IMR-90 (cell line): ENCODE results near the gene CYFIP1. TPM values are rescaled to one million over a fixed set of nuclear protein-coding genes. Genes with fewer than 3 reads are reported as not detected.

ENCODE experiments used
- ATAC-seq: fragments of 200-7000 bp; cut with Tn5 transposase; 2 replicates; pipeline ENCODE4 v1.9.1; 2020; ENCODE audit warnings: low read depth, mild to moderate bottlenecking, moderate library complexity
- BruUV-seq: library from RNA; stranded (reverse); fragments of 400-500 nt; replicated peaks from 2 replicates; lab custom pipeline; 2021; lab: Mats Ljungman, UMichigan
- CTCF ChIA-PET: fragments of 300-600 bp; formaldehyde crosslinking; extraction: SDS; loops from one replicate; lab custom pipeline; 2021; ENCODE audit warnings: antibody characterized with exemption; lab: Yijun Ruan, JAX
- POLR2A ChIA-PET: fragments of 300-600 bp; sonication (Branson Sonifier 250); formaldehyde crosslinking; loops from one replicate; lab custom pipeline; 2022; ENCODE audit warnings: antibody characterized with exemption; ENCODE audit not compliant: unreplicated experiment; lab: Charles Lee
- DNase-seq: peaks from one replicate; pipeline ENCODE4 v3.0.0; 2013
- H2AFZ ChIP-seq: replicated peaks from 2 replicates; pipeline ENCODE3; 2013; ENCODE audit warnings: low read length, mild to moderate bottlenecking; ENCODE audit not compliant: poor library complexity
- H2AK5ac ChIP-seq: 2 replicates; pipeline ENCODE4 v1.6.1; 2013; ENCODE audit warnings: low read depth, low read length, inconsistent platforms
- H2AK9ac ChIP-seq: replicated peaks from 2 replicates; pipeline ENCODE3; 2013; ENCODE audit warnings: mild to moderate bottlenecking, low read depth, low read length, moderate library complexity; ENCODE audit not compliant: poor library complexity
- H2BK120ac ChIP-seq: 2 replicates; pipeline ENCODE4 v1.6.1; 2013; ENCODE audit warnings: low read depth, low read length, inconsistent platforms
- H2BK15ac ChIP-seq: 3 replicates; pipeline ENCODE4 v1.6.1; 2013; ENCODE audit warnings: low read depth, low read length, inconsistent platforms
- H2BK20ac ChIP-seq: 2 replicates; pipeline ENCODE4 v1.6.1; 2013; ENCODE audit warnings: low read depth, mild to moderate bottlenecking, inconsistent platforms, low read length, moderate library complexity
- H2BK5ac ChIP-seq: 2 replicates; pipeline ENCODE4 v1.6.1; 2013; ENCODE audit warnings: mild to moderate bottlenecking, low read depth, low read length, inconsistent platforms; ENCODE audit not compliant: poor library complexity, severe bottlenecking
- H3K14ac ChIP-seq: replicated peaks from 2 replicates; pipeline ENCODE4 v1.6.1; 2013; ENCODE audit warnings: low read depth, low read length, inconsistent platforms
- H3K18ac ChIP-seq: 2 replicates; pipeline ENCODE4 v1.6.1; 2013; ENCODE audit warnings: low read depth, low read length, control low read depth
- H3K23ac ChIP-seq: 2 replicates; pipeline ENCODE4 v1.6.1; 2013; ENCODE audit warnings: low read depth, low read length, inconsistent platforms
- H3K27ac ChIP-seq: 2 replicates; pipeline ENCODE4 v1.5.1; 2013; ENCODE audit warnings: mild to moderate bottlenecking, control low read depth, low read length; ENCODE audit not compliant: insufficient read depth
- H3K27me3 ChIP-seq: 2 replicates; pipeline ENCODE4 v1.6.1; 2013; ENCODE audit warnings: low read length; ENCODE audit not compliant: control insufficient read depth, insufficient read depth
- H3K36me3 ChIP-seq: 2 replicates; pipeline ENCODE4 v1.6.1; 2013; ENCODE audit warnings: low read length, mixed read lengths; ENCODE audit not compliant: control insufficient read depth, insufficient read depth
- H3K4ac ChIP-seq: 2 replicates; pipeline ENCODE4 v1.6.1; 2013; ENCODE audit warnings: low read depth, low read length, inconsistent platforms
- H3K4me1 ChIP-seq: 2 replicates; pipeline ENCODE4 v1.6.1; 2013; ENCODE audit warnings: low read length, mixed read lengths; ENCODE audit not compliant: control insufficient read depth, insufficient read depth
- H3K4me2 ChIP-seq: 2 replicates; pipeline ENCODE4 v1.6.1; 2013; ENCODE audit warnings: low read depth, mild to moderate bottlenecking, control low read depth, low read length, moderate library complexity
- H3K4me3 ChIP-seq: 2 replicates; pipeline ENCODE4 v1.5.1; 2013; ENCODE audit warnings: low read depth, mild to moderate bottlenecking, control low read depth, low read length, moderate library complexity; ENCODE audit not compliant: insufficient read depth
- H3K56ac ChIP-seq: 2 replicates; pipeline ENCODE4 v1.6.1; 2013; ENCODE audit warnings: low read length, inconsistent platforms; ENCODE audit not compliant: insufficient read depth; ENCODE audit errors: extremely low read depth
- H3K79me1 ChIP-seq, 2 experiments: 2 replicates each; pipeline ENCODE4 v1.6.1; 2013; ENCODE audit warnings: low read length in 2 of 2, inconsistent platforms in 1 of 2, low read depth in 1 of 2
- H3K9ac ChIP-seq: 2 replicates; pipeline ENCODE4 v1.6.1; 2013; ENCODE audit warnings: low read depth, low read length, control low read depth
- H3K9me1 ChIP-seq: 2 replicates; pipeline ENCODE4 v1.6.1; 2013; ENCODE audit warnings: low read length, inconsistent platforms; ENCODE audit not compliant: insufficient read depth
- H3K9me3 ChIP-seq: 2 replicates; pipeline ENCODE4 v1.6.1; 2013; ENCODE audit warnings: low read length; ENCODE audit not compliant: control insufficient read depth, insufficient read depth
- H4K20me1 ChIP-seq: 2 replicates; pipeline ENCODE4 v1.6.1; 2013; ENCODE audit warnings: low read length, inconsistent platforms; ENCODE audit not compliant: insufficient read depth
- H4K5ac ChIP-seq: 2 replicates; pipeline ENCODE4 v1.6.1; 2013; ENCODE audit warnings: mild to moderate bottlenecking, low read depth, low read length, control low read depth
- H4K8ac ChIP-seq, 2 experiments: 2 replicates each; pipeline ENCODE4 v1.6.1; 2013; ENCODE audit warnings: low read depth in 2 of 2, low read length in 2 of 2, control low read depth in 1 of 2, inconsistent platforms in 1 of 2
- H4K91ac ChIP-seq: 2 replicates; pipeline ENCODE4 v1.6.1; 2013; ENCODE audit warnings: low read depth, low read length, inconsistent platforms; ENCODE audit not compliant: insufficient read depth
- FOS ChIP-seq: fragments of 150-350 bp; IDR thresholded peaks from 2 replicates; pipeline ENCODE4 v1.6.1; 2016; ENCODE audit warnings: low read depth, low read length
- MAZ ChIP-seq: IDR thresholded peaks from 2 replicates; pipeline ENCODE4 v1.6.1; 2012; ENCODE audit warnings: low read depth, mild to moderate bottlenecking, low read length, improper control_type of control experiment, moderate library complexity, borderline replicate concordance
- MXI1 ChIP-seq: IDR thresholded peaks from 2 replicates; pipeline ENCODE4 v1.6.1; 2012; ENCODE audit warnings: low read depth, mild to moderate bottlenecking, low read length, moderate library complexity, borderline replicate concordance
- NFE2L2 ChIP-seq: fragments of 150-350 bp; IDR thresholded peaks from 2 replicates; pipeline ENCODE4 v1.6.1; 2016; ENCODE audit warnings: low read depth, mild to moderate bottlenecking, low read length
- RAD21 ChIP-seq: IDR thresholded peaks from 2 replicates; pipeline ENCODE4 v1.6.1; 2012; ENCODE audit warnings: low read length, improper control_type of control experiment
- SMC3 ChIP-seq: fragments of 150-350 bp; IDR thresholded peaks from 2 replicates; pipeline ENCODE4 v1.6.1; 2016; ENCODE audit warnings: low read depth, mild to moderate bottlenecking, antibody characterized with exemption, low read length, moderate library complexity
- WGBS, 2 experiments: methylation state at CpG; one replicate each; pipeline versions ENCODE4 v1.1.5 to v1.1.7; 2013; ENCODE audit warnings: missing lambda C conversion rate in 2 of 2; ENCODE audit not compliant: insufficient read length in 1 of 2; ENCODE audit errors: extremely low coverage in 2 of 2; 5-methylcytosine and 5-hydroxymethylcytosine counted together
- dilution Hi-C: fragments of 300-500 bp; cut with HindIII; formaldehyde crosslinking; loops from one replicate; pipeline ENCODE4 v1.14.3; 2018; ENCODE audit warnings: low sequenced_read_pairs; ENCODE audit not compliant: unreplicated experiment
- in situ Hi-C: fragments of 300-500 bp; cut with MboI; formaldehyde crosslinking; loops from 3 replicates; pipeline ENCODE4 v1.14.3; 2019; ENCODE audit warnings: low sequenced_read_pairs, inconsistent platforms, mixed read lengths
- intact Hi-C: fragments of 100-400 bp; cut with micrococcal nuclease; formaldehyde crosslinking; loops from 2 replicates; pipeline ENCODE4 v1.10.0; 2022
- polyA plus RNA-seq, 3 experiments: library from polyadenylated mRNA; depleted of rRNA; stranded (reverse); fragments of >200 nt; gene quantifications; 2 replicates each; pipeline ENCODE4 v1.2.3, GENCODE V29; 2012; ENCODE audit warnings: low replicate concordance in 1 of 3
- total RNA-seq: library from RNA; depleted of rRNA; stranded (reverse); fragments of >200 nt; gene quantifications from 2 replicates; pipeline ENCODE4 v1.2.3, GENCODE V29; 2012

CYFIP1 gene
- total and polyA plus RNA-seq, 2 of the 4 experiments (the other 2 are of a cell fraction) = 58.4 to 163 TPM

DNA sequence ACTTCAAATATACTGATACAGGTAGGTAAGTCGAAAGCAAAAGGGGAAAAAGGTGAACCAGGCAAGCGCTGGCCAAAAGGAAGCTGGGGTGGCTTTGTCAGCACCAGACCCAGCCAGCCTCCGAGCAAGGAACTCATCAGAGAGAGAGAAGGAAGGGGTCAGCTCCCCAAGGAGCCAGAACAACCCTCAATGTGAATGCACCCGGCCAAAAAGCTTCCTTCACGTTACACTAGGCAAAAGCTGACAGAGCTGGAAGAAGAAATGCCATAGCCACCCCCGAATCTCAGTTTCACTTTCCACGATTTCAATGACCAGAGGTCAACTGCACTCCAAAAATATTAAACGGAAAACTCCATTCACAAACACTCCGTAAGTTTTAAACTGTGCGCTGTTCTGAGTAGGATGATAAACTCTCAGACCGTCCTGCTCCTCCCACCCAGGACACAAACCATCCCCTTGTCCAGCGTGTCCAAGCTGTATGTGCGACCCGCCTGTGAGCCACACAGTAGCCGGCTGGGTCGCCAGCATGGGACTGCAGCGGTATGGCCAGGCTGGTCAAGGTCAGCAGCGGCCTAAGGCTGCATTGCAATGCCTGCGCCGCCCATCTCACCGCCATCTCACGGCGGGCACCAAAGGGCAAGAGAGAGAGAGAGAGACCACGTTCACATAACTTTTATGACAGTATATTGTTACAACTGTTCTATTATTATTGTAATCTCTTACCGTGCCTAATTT lies 29.7 kb downstream of the CYFIP1 start (continued):
- TF ChIP-seq NFE2L2 = no peak

DNA sequence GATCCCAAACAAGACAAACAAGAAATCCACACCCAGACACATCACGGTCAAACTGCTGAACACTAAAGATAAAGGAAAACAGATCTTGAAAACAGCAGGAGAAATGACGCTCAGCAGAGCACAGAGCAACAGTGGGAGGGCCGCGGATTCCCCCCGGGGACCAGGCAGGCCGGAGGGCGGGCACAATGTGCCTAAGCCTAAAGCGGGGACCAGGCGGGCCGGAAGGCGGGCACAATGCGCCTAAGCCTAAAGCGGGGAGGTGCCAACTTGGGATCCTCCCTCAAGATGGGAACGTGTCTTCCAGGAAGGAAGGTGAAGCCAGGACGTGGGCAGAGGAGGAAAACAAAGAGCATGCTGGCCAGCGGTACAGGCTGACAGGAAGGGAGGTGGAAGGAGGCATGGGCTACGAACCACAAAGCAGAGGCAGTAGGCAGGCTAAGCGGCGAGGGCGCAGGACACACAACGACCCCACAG lies 31.1 kb downstream of the CYFIP1 start:
- ATAC-seq = peak; percentile 66

More for the DNA sequence above, 31.1 kb downstream of the CYFIP1 start:
- Histone ChIP-seq H3K14ac (peak overlapping the region; percentile 21; the same call in 1 of the 2 replicates), H3K9me3 (no peaks in the 10 kb centered on the region), H2AK9ac (peak overlapping the region; percentile 31), H3K36me3 (peaks cover 11% of the 10 kb centered on the region), H2BK15ac (no peak overlapping the region), H3K79me1 (peaks cover 16 to 68% of the 10 kb centered on the region in 2 experiments), H4K8ac (peak overlapping the region in 1 of 2 experiments; percentile 42; a peak in 2 of 4 replicates), H3K27me3 (no peaks in the 10 kb centered on the region), H3K4me2 (no peak overlapping the region), H3K9ac (peak overlapping the region; percentile 23; the same call in 1 of the 2 replicates), H4K20me1 (peaks cover 72% of the 10 kb centered on the region), H3K4me3 (no peak overlapping the region), H3K18ac (no peak overlapping the region), H2BK20ac (no peak overlapping the region), H3K4me1 (peaks cover 20% of the 10 kb centered on the region), H3K9me1 (peaks cover 13% of the 10 kb centered on the region; the same call in 1 of the 2 replicates), H4K91ac (no peak overlapping the region), H3K23ac (0 out of 2 replicates have a peak overlapping the region, but pooled peaks have one; percentile 10), H2AK5ac (peak overlapping the region; percentile 35; the same call in 1 of the 2 replicates), H2AFZ (peak overlapping the region; percentile 24), H2BK5ac (no peak overlapping the region), H4K5ac (no peak overlapping the region), H2BK120ac (no peak overlapping the region), H3K4ac (0 out of 2 replicates have a peak overlapping the region, but pooled peaks have one; percentile 6), H3K56ac (no peak overlapping the region), H3K27ac (peak overlapping the region; percentile 2; the same call in 1 of the 2 replicates)
- WGBS, 2 experiments = 29% methylated on average over 6 of the region's 21 CpGs; no CpG with 5 or more reads in 1 of the 2 experiments
- TF ChIP-seq MXI1 = peak; percentile 21; the same call in 1 of the 2 replicates
- TF ChIP-seq RAD21 = no peak
- no peak for TF ChIP-seq MAZ
- no peak for TF ChIP-seq SMC3
- TF ChIP-seq FOS = no peak
- POLR2A ChIA-PET = no interaction called here
- CTCF ChIA-PET = interaction anchor here (0.7 kb wide), 1 partner anchor 138 kb away, joined by 3 read pairs; no protein-coding TSS in a partner anchor
- dilution Hi-C loops = no loop called here
- intact Hi-C loops = no loop called here
- BruUV-seq = no TSS peak
- DNase-seq = peak; percentile 24
- in situ Hi-C loops = no loop called here
